Mesodermal cell (in vitro differentiated cells): ENCODE results near the gene SIDT1.

ENCODE experiments used
- H3K27ac ChIP-seq: 2 replicates; pipeline ENCODE4 v1.7.0; 2013; ENCODE audit warnings: mild to moderate bottlenecking, low read depth, low read length, moderate library complexity; ENCODE audit not compliant: severe bottlenecking
- H3K36me3 ChIP-seq: 2 replicates; pipeline ENCODE4 v1.7.1; 2013; ENCODE audit warnings: mild to moderate bottlenecking, low read length, moderate library complexity; ENCODE audit not compliant: control insufficient read depth, insufficient read depth
- H3K4me1 ChIP-seq: one replicate; pipeline ENCODE4 v1.7.1; 2013; ENCODE audit warnings: mild to moderate bottlenecking, low read length; ENCODE audit not compliant: insufficient read depth, control insufficient read depth, poor library complexity, severe bottlenecking
- H3K4me3 ChIP-seq: 2 replicates; pipeline ENCODE4 v1.7.0; 2013; ENCODE audit warnings: low read length, control low read depth, mild to moderate bottlenecking; ENCODE audit not compliant: insufficient read depth, poor library complexity, severe bottlenecking; ENCODE audit errors: extremely low read depth
- H3K9me3 ChIP-seq: 2 replicates; pipeline ENCODE4 v1.7.1; 2013; ENCODE audit warnings: mild to moderate bottlenecking, low read length, moderate library complexity; ENCODE audit not compliant: control insufficient read depth
- WGBS, 2 experiments: methylation state at CpG; one replicate each; pipeline ENCODE4 v1.1.5; 2013; ENCODE audit warnings: missing lambda C conversion rate in 2 of 2; ENCODE audit not compliant: insufficient coverage in 2 of 2; 5-methylcytosine and 5-hydroxymethylcytosine counted together

Gene SIDT1

DNA sequence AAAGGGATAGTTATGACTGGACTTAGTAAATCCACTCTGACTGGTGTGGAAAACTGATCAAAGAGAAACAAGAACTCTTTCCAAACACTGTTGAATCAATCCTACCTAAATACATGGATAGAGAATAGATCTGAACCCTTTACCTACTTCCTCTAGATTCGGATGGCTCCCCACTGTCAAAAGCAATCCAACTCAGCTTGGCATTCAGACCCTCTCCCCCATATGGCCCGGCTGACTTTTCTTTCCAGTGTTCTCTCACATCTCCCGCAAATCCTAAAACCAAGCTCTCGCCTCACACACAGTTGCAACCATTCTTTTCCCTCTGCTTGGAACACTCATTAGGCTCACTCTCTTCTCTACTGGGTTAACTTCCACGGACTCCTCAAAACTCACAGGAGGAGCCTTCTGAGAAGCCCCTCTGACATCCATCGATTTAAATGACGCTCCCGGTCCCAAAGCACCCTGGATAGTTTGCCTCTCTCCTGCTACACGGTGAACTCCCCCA, 18.0 kb upstream of the SIDT1 start:
- peaks cover 7% of the 10 kb centered on the region for H3K9me3 ChIP-seq
- H3K27ac ChIP-seq: peak overlapping the region; percentile 81
- peaks cover 6% of the 10 kb centered on the region for H3K4me1 ChIP-seq
- peak overlapping the region; percentile 70 for H3K4me3 ChIP-seq
- WGBS, 2 experiments: 0% methylated on average over 8 to 9 of the region's 9 CpGs
- H3K36me3 ChIP-seq: no peaks in the 10 kb centered on the region

DNA sequence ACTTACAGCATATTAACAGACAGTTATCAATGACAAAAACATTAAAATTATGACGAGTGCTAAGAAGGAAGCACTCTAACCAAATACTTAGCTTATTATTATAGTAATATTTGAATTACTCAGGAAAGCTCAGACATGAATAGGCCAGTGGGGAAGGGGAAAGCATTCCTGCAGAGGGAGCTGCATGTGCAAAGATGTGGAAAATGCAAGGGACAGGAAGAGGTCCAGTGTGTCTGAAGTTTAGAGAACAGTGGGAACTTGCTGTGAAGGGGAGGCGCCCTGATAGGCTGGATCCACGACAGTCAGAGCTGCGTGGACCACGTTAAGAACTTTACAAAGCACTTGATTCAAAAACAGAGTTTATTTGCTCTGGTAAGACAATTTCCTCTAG, 16.2 kb upstream of the SIDT1 start:
- 46 to 61% methylated on average over 4 of the region's 5 CpGs for WGBS, 2 experiments
- Histone ChIP-seq H3K27ac (no peak overlapping the region), H3K9me3 (no peaks in the 10 kb centered on the region), H3K4me1 (peaks cover 6% of the 10 kb centered on the region), H3K4me3 (no peak overlapping the region), H3K36me3 (no peaks in the 10 kb centered on the region)

DNA sequence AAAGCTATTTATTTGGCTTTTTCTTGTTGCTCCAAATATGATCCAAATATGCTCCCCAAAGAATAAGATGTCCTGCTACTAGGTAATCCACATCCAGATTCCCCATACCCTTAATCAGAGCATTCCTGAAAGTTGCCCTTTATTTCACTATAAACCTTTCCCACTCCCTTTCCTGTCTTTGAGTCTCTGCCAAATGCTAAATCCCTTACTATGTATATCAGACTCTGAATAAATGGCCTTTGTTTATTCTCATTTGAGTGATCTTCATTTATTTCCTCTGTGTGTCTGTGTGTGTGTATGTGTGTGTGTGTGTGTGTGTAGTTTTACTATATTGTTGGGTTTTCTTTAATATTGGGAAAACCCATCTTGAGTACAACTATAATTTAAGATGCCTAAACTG, 10.4 kb upstream of the SIDT1 start:
- Histone ChIP-seq H3K4me3 (no peak overlapping the region), H3K36me3 (no peaks in the 10 kb centered on the region), H3K27ac (no peak overlapping the region), H3K9me3 (no peaks in the 10 kb centered on the region), H3K4me1 (no peaks in the 10 kb centered on the region)

DNA sequence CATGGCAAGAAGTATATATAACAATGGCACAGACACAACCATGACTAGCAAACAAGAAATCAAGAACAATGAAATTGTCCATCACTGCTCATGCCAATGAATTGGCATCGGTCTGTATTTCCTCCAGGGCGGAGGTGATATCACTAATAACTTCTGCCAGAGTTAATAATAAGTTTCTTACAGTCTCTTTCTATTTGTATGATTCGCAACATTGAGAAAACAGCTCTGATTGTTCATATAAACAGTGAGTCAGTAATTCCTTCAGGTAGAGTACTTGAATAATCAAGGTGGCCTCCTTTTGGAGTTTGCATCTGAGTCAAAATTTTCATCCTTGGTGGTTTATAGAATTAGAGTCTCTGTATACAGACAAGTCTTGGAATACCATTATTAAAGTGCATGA, 9.1 kb upstream of the SIDT1 start:
- H3K36me3 ChIP-seq: no peaks in the 10 kb centered on the region
- no peak overlapping the region for H3K27ac ChIP-seq
- WGBS, 2 experiments: 35 to 60% methylated on average over 1 to 2 of the region's 3 CpGs
- no peaks in the 10 kb centered on the region for H3K4me1 ChIP-seq
- H3K9me3 ChIP-seq: no peaks in the 10 kb centered on the region
- no peak overlapping the region for H3K4me3 ChIP-seq

DNA sequence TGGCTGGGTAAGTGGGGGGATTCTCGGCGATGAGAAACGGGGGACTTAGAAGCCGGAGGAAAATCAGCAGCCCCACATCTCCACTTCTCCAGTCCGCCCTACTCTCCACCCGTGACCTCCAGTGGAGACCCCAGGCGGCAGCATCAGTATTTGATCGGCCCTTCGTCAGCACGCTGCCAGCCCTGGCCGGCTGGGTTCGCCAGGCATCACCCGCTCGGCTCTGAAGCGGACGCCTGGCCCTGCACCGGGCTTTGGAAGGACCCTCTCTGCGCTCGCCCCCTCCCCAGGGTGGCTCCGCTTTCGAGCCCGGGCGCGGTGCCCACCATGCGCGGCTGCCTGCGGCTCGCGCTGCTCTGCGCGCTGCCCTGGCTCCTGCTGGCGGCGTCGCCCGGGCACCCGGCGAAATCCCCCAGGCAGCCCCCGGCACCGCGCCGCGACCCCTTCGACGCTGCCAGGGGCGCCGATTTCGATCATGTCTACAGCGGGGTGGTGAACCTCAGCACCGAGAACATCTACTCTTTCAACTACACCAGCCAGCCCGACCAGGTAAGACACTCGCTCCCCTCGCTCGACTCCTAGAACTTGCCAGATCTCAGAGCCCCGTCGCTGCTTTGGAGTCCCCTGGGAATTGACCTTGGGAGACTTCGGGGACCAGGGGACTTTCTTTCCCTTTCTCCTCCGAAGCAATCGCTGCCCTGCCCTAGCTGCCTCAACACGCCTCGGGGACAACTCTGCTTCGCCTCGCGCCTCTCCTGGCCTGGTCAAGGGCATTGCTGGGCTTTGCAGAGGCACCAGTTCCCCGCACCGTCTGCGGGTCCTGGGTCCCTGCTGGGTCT, 561 bp downstream of the SIDT1 start:
- Histone ChIP-seq H3K36me3 (no peaks in the 10 kb centered on the region), H3K9me3 (no peaks in the 10 kb centered on the region)
- 0 to 1% methylated on average over 50 to 52 of the region's 66 CpGs for WGBS, 2 experiments

DNA sequence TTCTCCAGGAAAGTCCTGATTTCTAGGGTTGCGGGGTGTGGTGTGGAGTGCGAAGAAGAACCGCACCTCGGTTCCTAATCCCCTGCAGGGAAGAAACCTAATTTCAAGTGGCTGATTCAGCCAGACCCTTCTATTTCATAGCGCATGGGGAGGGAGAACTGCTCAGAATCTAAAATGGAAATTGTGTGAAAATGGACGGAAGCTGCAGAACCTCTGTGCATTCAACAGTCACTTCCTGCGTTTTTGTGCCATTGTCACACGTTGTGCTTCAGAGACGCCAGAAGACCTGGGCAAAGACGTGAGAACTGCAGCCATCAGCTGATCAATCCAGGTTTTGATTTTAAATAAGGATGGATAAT, 1.2 kb downstream of the SIDT1 start:
- Histone ChIP-seq H3K4me3 (peak overlapping the region; percentile 32), H3K9me3 (no peaks in the 10 kb centered on the region), H3K36me3 (no peaks in the 10 kb centered on the region), H3K4me1 (peaks cover 6% of the 10 kb centered on the region), H3K27ac (no peak overlapping the region)
- 16 to 40% methylated on average over 6 to 10 of the region's 10 CpGs for WGBS, 2 experiments

More for the DNA sequence above, 561 bp downstream of the SIDT1 start:
- Histone ChIP-seq H3K4me3 (peak overlapping the region; percentile 32), H3K27ac (no peak overlapping the region), H3K4me1 (peaks cover 6% of the 10 kb centered on the region)

DNA sequence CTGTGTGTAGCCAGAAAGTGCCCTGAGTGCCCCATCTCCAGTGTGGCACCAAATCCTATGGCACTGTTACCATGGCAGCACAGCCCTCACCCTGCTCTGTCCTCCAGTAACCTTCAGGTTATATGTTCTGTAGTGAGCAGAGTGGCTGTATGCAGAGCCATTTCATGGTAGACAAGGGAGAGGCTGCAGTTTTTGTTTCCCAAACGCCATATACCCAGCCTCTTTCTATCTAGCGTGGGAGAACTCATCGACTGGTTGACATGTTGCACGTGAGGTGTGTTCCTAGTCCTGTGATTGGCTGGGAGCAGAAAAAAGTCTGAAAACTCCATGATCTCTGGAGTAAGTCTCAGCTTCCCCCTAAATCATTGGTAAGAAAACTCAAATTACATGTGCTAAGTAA, 2.0 kb downstream of the SIDT1 start:
- Histone ChIP-seq H3K4me1 (peaks cover 6% of the 10 kb centered on the region), H3K9me3 (no peaks in the 10 kb centered on the region), H3K4me3 (no peak overlapping the region), H3K27ac (no peak overlapping the region), H3K36me3 (no peaks in the 10 kb centered on the region)
- WGBS, 2 experiments: 74 to 93% methylated on average over 2 to 4 of the region's 4 CpGs

DNA sequence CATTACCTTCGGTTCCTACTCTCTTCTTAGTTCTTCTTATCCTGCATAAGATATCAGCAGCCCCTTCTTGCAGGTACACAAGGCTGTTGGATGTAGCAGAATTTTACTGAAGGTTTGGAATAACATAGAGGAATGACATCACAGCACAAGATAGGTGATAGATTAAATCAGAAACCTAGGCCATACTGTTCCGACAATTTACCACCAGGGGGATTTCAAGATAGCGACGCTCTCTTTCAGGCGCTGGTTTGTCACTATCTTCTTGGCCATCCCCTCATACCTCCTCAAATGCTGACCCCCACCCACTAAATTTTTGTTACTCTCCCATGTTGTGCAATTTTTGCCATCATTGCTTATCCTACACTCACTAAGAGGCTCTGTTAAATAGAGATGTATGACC, 3.5 kb downstream of the SIDT1 start:
- Histone ChIP-seq H3K4me1 (peaks cover 6% of the 10 kb centered on the region), H3K4me3 (no peak overlapping the region), H3K9me3 (no peaks in the 10 kb centered on the region), H3K27ac (no peak overlapping the region), H3K36me3 (no peaks in the 10 kb centered on the region)
- 13 to 30% methylated on average over 4 of the region's 5 CpGs for WGBS, 2 experiments

DNA sequence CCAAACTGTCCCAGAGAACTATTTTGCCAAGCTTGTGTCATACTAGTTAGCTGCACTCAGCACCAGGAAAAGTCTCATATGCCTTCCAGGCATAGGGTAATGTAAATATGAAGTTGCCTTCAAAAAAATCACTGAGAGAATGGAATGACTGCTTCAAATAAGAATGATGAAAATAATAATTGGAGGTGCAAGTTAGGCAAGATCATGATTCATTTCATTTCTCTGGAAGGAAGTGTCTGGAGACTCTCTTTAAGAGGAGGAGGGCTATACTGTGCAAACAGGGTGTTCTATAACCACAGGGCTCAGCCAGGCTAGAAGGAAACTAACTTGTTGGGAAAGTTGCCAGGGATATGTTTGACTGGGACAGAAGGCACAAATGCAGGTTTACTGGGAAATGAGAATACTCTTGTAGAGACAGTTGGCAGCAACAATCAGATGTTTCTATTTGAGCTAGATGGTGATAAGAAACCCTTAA, 4.3 kb downstream of the SIDT1 start:
- H3K9me3 ChIP-seq: peaks cover 5% of the 10 kb centered on the region
- H3K27ac ChIP-seq: no peak overlapping the region
- H3K4me1 ChIP-seq: peaks cover 6% of the 10 kb centered on the region
- no peaks in the 10 kb centered on the region for H3K36me3 ChIP-seq
- no peak overlapping the region for H3K4me3 ChIP-seq

DNA sequence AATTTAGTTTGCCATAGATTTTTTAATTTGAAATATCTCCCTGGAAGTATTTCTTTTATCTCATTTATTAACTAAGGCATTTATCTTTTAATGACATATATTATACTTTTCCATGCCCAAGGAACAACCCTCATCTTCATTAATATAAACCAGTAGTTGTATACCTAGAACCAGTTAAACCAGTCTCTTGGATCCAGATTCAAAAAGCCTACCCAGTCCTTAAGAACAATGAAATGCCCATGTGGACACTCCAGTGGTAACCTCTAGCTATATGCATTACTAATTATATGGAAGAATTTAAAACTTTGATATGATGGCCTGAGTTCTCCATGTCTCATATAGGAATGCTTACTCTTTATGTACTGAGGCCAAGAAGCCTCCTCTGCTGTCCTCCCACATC, 4.8 kb downstream of the SIDT1 start:
- Histone ChIP-seq H3K9me3 (peaks cover 6% of the 10 kb centered on the region), H3K4me3 (no peak overlapping the region)

DNA sequence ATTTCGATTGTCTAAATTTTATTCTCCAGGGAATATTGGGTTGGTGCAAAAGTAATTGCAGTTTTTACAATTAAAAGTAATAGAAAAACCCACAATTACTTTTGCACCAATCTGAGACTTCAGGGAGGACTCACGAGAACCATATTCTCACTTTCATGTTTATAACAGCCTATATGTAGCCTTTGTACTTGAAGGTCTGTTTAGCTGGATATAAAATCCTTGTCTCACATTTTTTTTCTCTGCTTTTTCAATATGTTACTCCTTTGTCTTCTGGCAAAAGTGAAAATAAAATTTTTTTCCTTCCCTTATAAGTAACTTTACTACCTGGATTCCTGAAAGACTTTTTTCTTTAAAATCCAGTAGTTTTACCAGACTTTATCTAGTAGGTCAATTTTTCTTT, 9.2 kb downstream of the SIDT1 start:
- 40% methylated on average over 1 of the region's 2 CpGs; no CpG with 5 or more reads in 1 of the 2 experiments for WGBS, 2 experiments
- Histone ChIP-seq H3K9me3 (peaks cover 6% of the 10 kb centered on the region), H3K4me3 (no peak overlapping the region), H3K36me3 (no peaks in the 10 kb centered on the region), H3K4me1 (no peaks in the 10 kb centered on the region), H3K27ac (no peak overlapping the region)

More for the DNA sequence above, 4.8 kb downstream of the SIDT1 start:
- H3K27ac ChIP-seq: no peak overlapping the region
- H3K36me3 ChIP-seq: no peaks in the 10 kb centered on the region
- peaks cover 6% of the 10 kb centered on the region for H3K4me1 ChIP-seq
